ENCODE measurements around the gene SRSF3.

DNA sequence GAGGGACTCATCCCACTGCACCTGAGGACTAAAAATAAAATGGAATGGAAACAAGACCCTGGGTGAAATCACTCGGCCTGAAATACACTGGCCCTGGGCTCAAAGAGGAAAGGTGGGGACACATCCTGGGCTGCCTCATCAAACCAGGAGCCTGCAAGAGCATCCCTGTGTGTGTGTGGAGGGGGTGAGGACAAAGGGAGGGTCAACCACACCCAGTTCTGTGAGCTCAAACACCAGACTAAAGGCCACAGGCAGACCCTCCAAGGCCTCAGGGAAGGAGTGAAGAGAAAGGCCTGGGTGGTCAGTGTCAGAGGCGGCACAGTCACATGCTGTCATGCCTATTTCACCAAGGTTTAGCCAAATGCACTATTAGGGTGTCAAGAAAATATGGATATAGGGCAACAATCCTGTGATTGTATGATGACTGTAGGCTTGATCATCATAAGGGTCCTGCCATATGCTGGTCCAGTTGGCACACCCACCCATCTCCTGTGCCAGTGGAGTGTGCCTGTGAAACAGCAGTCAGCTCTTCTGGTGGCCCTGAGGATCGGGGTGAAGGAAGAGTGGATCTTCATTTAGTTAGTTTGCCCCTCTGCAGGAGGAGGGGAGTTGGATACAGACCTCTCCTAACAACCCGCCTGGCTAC, 28.9 kb downstream of the SRSF3 start:
- TF ChIP-seq EZH2 (IDR thresholded peaks at IDR 0.05; ENCODE audit: borderline replicate concordance, low read depth, low read length) (no peak), SETDB1 (IDR thresholded peaks at IDR 0.05; ENCODE audit: low read length) (no peak), NFE2L1 (tag; IDR thresholded peaks at IDR 0.05; ENCODE audit: borderline replicate concordance, low read depth) (no peak), MYC (IDR thresholded peaks at IDR 0.05; ENCODE audit: low read depth, low read length) (no peak; the same call in 1 of the 2 replicates), MYC (CRISPR knock-in tag; IDR thresholded peaks at IDR 0.05; ENCODE audit: borderline replicate concordance, low read depth) (no peak), EP300 (IDR thresholded peaks at IDR 0.05; ENCODE audit: low read length) (no peak)
- TF ChIP-seq, protein P1, sequence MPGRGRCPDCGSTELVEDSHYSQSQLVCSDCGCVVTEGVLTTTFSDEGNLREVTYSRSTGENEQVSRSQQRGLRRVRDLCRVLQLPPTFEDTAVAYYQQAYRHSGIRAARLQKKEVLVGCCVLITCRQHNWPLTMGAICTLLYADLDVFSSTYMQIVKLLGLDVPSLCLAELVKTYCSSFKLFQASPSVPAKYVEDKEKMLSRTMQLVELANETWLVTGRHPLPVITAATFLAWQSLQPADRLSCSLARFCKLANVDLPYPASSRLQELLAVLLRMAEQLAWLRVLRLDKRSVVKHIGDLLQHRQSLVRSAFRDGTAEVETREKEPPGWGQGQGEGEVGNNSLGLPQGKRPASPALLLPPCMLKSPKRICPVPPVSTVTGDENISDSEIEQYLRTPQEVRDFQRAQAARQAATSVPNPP (IDR thresholded peaks at IDR 0.05; ENCODE audit: borderline replicate concordance, insufficient read depth, insufficient read length): no peak
- TF ChIP-seq, protein P2, sequence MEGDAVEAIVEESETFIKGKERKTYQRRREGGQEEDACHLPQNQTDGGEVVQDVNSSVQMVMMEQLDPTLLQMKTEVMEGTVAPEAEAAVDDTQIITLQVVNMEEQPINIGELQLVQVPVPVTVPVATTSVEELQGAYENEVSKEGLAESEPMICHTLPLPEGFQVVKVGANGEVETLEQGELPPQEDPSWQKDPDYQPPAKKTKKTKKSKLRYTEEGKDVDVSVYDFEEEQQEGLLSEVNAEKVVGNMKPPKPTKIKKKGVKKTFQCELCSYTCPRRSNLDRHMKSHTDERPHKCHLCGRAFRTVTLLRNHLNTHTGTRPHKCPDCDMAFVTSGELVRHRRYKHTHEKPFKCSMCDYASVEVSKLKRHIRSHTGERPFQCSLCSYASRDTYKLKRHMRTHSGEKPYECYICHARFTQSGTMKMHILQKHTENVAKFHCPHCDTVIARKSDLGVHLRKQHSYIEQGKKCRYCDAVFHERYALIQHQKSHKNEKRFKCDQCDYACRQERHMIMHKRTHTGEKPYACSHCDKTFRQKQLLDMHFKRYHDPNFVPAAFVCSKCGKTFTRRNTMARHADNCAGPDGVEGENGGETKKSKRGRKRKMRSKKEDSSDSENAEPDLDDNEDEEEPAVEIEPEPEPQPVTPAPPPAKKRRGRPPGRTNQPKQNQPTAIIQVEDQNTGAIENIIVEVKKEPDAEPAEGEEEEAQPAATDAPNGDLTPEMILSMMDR (IDR thresholded peaks at IDR 0.05 in 2 of 3, conservative IDR thresholded peaks at IDR 0.05 in 1 of 3; ENCODE audit: insufficient read depth in 2 of 3, low read depth in 1 of 3, low read length in 3 of 3): no peak
- TF ChIP-seq, protein P3, sequence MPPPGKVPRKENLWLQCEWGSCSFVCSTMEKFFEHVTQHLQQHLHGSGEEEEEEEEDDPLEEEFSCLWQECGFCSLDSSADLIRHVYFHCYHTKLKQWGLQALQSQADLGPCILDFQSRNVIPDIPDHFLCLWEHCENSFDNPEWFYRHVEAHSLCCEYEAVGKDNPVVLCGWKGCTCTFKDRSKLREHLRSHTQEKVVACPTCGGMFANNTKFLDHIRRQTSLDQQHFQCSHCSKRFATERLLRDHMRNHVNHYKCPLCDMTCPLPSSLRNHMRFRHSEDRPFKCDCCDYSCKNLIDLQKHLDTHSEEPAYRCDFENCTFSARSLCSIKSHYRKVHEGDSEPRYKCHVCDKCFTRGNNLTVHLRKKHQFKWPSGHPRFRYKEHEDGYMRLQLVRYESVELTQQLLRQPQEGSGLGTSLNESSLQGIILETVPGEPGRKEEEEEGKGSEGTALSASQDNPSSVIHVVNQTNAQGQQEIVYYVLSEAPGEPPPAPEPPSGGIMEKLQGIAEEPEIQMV (tag; conservative IDR thresholded peaks at IDR 0.05; ENCODE audit: low read depth): no peak
